Effector memory CD4-positive, alpha-beta T cell (primary cell): ENCODE results near the gene SCO1.
"Not testable (repeated sequence)": the region's sequence is repeated elsewhere in the genome, so short reads cannot be mapped to it uniquely, and the experiment has no call there.

Experiments used
- DNase-seq, 3 donors: peaks; one replicate each; pipeline ENCODE4 v3.0.0-alpha.2; 2020
- H3K27ac ChIP-seq: 2 replicates; pipeline ENCODE4 v1.7.0; 2013; ENCODE audit warnings: mild to moderate bottlenecking, low read length, moderate library complexity; ENCODE audit not compliant: insufficient read depth, poor library complexity, severe bottlenecking
- H3K27me3 ChIP-seq: replicated peaks from 2 replicates; pipeline ENCODE4 v1.7.0; 2013; ENCODE audit warnings: mild to moderate bottlenecking, low read length; ENCODE audit not compliant: insufficient read depth, control insufficient read depth, poor library complexity, severe bottlenecking
- H3K36me3 ChIP-seq: 2 replicates; pipeline ENCODE4 v1.7.0; 2013; ENCODE audit warnings: mild to moderate bottlenecking, low read length, moderate library complexity; ENCODE audit not compliant: control insufficient read depth, insufficient read depth
- H3K4me1 ChIP-seq: 2 replicates; pipeline ENCODE4 v1.7.0; 2013; ENCODE audit warnings: low read length, mild to moderate bottlenecking; ENCODE audit not compliant: control insufficient read depth, insufficient read depth, poor library complexity, severe bottlenecking
- H3K4me3 ChIP-seq: 2 replicates; pipeline ENCODE4 v1.7.0; 2013; ENCODE audit warnings: low read length, low read depth, mild to moderate bottlenecking; ENCODE audit not compliant: insufficient read depth, poor library complexity, severe bottlenecking
- H3K9me3 ChIP-seq: 2 replicates; pipeline ENCODE4 v1.7.0; 2013; ENCODE audit warnings: mild to moderate bottlenecking, low read length, moderate library complexity; ENCODE audit not compliant: control insufficient read depth

SCO1 gene

GRCh38 chr17:10737168-10737622 is 39.9 kb upstream of the SCO1 start:
- H3K27ac ChIP-seq: no peak overlapping the region
- H3K36me3 ChIP-seq: no peaks in the 10 kb centered on the region
- H3K4me3 ChIP-seq: no peak overlapping the region
- H3K4me1 ChIP-seq: no peaks in the 10 kb centered on the region
- H3K27me3 ChIP-seq: no peaks in the 10 kb centered on the region
- DNase-seq: no peak
- no peaks in the 10 kb centered on the region for H3K9me3 ChIP-seq

GRCh38 chr17:10735821-10736220 is 38.5 kb upstream of the SCO1 start:
- no peaks in the 10 kb centered on the region for H3K9me3 ChIP-seq
- H3K27me3 ChIP-seq: no peaks in the 10 kb centered on the region
- DNase-seq: no peak
- no peak overlapping the region for H3K4me3 ChIP-seq
- no peaks in the 10 kb centered on the region for H3K4me1 ChIP-seq
- H3K27ac ChIP-seq: no peak overlapping the region
- no peaks in the 10 kb centered on the region for H3K36me3 ChIP-seq

DNA sequence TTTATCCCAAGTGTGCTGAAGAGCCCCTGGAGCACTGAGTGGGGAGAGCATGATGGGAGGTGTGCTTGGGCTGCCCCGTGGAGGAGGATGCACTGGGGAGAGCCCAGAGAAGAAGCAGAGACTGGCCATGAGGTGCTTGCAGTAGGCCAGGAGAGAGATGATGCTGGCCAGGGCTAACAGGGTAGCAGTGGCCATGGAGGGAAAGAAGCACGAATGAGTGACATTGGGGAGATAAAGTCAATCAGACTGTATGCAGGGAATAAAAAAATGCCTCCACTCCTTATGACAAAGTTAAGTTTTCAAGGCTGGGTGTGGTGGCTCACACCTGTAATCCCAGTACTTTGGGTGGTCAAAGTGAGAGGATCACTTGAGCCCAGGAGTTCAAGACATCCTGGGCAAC is 37.9 kb upstream of the SCO1 start:
- Histone ChIP-seq H3K27ac (no peak overlapping the region), H3K9me3 (no peaks in the 10 kb centered on the region), H3K27me3 (no peaks in the 10 kb centered on the region), H3K36me3 (no peaks in the 10 kb centered on the region), H3K4me1 (no peaks in the 10 kb centered on the region), H3K4me3 (no peak overlapping the region)
- DNase-seq: no peak

DNA sequence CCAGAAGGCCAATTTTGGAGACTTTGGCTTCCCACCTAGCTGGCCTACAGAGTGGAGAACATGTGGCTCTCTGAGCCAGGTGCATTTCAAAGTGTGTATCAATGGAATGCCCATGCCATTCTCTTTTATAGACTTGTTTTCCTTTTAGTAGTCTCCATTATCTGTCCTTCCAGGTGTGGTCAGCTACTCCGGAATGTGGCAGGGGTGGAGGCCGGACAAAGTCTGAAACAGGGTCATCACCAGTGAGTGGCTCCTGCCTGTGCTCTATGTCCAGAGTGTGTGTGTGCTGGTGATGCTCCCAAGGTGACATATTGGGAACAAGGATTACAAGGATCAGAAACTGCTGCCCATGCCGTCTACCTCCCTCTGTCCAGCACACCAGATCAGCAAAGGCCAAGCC is 36.3 kb upstream of the SCO1 start:
- H3K4me1 ChIP-seq: peaks cover 3% of the 10 kb centered on the region
- no peak for DNase-seq

DNA sequence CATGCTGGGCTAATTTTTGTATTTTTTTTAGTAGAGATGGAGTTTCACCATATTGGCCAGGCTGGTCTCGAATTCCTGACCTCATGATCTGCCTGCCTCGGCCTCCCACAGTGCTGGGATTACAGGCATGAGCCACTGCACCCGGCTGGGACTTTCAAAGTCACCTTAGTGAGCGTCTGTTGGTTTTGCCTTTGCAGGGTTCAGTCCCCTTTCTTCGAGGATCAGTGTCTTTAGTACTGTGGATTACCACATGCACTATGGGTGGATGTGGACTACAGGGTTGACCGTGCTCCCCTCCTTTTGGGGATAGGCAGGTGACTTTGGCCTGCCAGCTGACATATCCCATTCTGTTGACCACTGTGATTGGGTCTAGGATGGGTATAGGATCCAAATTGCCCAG is 34.8 kb upstream of the SCO1 start:
- H3K27ac ChIP-seq, DNase-seq, H3K36me3 ChIP-seq, H3K9me3 ChIP-seq, H3K27me3 ChIP-seq, H3K4me3 ChIP-seq, H3K4me1 ChIP-seq: not testable (repeated sequence)

More for the DNA sequence above, 36.3 kb upstream of the SCO1 start:
- Histone ChIP-seq H3K27me3 (no peaks in the 10 kb centered on the region), H3K9me3 (no peaks in the 10 kb centered on the region), H3K36me3 (no peaks in the 10 kb centered on the region), H3K27ac (no peak overlapping the region), H3K4me3 (no peak overlapping the region)

DNA sequence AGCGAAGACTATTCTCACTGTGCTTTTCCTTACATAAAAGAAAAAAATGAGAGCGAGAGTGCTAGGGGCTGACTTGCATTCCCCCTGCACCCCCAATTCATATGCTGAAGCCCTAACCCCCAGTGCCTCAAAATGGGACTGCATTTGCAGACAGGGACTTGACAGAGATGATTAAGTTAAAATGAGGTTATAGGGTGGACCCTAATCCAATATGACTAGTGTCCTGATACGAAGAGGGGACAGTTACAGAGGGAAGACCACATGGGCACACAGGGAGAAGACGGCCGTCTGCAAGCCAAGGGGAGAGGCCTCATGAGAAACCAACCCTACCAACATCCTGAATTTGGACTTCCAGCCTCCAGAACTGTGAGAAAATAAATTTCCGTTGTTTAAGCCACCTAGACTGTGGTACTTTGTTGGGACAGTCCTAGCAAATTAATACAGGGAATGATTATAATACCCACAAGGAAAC is 34.1 kb upstream of the SCO1 start:
- H3K9me3 ChIP-seq: no peaks in the 10 kb centered on the region

DNA sequence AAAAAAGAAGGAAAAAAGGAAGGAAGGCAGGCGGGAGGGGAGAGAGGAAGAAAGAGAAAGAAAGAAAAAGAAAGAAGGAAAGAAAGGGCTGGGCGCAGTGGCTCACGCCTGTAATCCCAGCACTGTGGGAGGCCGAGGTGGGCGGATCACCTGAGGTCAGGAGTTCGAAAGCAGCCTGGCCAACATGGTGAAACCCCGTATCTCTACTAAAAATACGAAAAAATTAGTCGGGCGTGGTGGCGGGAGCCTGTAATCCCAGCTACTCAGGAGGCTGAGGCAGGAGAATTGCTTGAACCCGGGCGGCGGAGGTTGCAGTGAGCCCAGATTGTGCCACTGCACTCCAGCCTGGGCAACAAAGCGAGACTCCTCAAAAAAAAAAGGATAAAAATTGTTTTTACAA is 32.9 kb upstream of the SCO1 start:
- not testable (repeated sequence) for H3K27ac ChIP-seq, H3K9me3 ChIP-seq, DNase-seq, H3K27me3 ChIP-seq, H3K36me3 ChIP-seq, H3K4me1 ChIP-seq
- H3K4me3 ChIP-seq: peak overlapping the region; percentile 73

More for the DNA sequence above, 34.1 kb upstream of the SCO1 start:
- Histone ChIP-seq H3K27ac (no peak overlapping the region), H3K27me3 (no peaks in the 10 kb centered on the region), H3K4me3 (no peak overlapping the region), H3K4me1 (peaks cover 3% of the 10 kb centered on the region), H3K36me3 (no peaks in the 10 kb centered on the region)
- DNase-seq: no peak

GRCh38 chr17:10729334-10730193 is 32.2 kb upstream of the SCO1 start, which contains the start of gene TMEM220:
Gene TMEM220, minus strand, starts transcription at chr17:10730023. Its CDS starts 172 bp downstream, at chr17:10729851.
- DNase-seq: peak in 2 of 3 donors; percentile 2 to 4

DNA sequence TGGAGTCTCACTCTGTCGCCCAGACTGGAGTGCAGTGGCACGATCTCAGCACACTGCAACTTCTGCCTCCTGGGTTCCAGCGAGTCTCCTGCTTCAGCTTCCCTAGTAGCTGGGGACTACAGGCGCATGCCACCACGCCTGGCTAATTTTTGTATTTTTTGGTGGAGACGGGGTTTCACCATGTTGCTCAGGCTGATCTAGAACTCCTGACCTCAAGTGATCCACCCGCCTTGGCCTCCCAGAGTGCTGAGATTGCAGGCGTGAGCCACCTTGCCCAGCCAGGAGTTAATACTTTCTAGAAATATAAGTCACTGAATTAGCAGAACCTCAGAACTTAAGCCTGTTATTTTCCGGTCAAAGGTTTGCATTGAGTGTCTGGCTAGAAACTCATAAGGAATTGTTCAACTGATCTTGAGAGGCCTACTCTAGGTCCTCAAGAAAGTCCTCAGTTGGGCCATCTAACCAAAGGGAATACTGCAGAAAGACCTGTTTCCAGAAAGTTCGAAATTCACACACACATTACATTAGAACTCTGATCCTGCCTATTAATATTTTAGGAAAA is 31.1 kb upstream of the SCO1 start:
- Histone ChIP-seq H3K9me3 (no peaks in the 10 kb centered on the region), H3K27ac (no peak overlapping the region), H3K4me1 (peaks cover 3% of the 10 kb centered on the region), H3K27me3 (no peaks in the 10 kb centered on the region), H3K36me3 (no peaks in the 10 kb centered on the region), H3K4me3 (no peak overlapping the region)
- no peak for DNase-seq

More at GRCh38 chr17:10729334-10730193, 32.2 kb upstream of the SCO1 start, which contains the start of gene TMEM220:
- Histone ChIP-seq H3K27ac (no peak within 1 kb of the TSS), H3K4me1 (peaks cover 3% of the 10 kb centered on the region), H3K27me3 (no peaks in the 10 kb centered on the region), H3K4me3 (peak within 1 kb of the TSS; percentile 73), H3K36me3 (no peaks in the 10 kb centered on the region), H3K9me3 (no peaks in the 10 kb centered on the region)

GRCh38 chr17:10727192-10727591 is 29.9 kb upstream of the SCO1 start:
- Histone ChIP-seq H3K9me3 (no peaks in the 10 kb centered on the region), H3K36me3 (no peaks in the 10 kb centered on the region), H3K27ac (no peak overlapping the region), H3K4me1 (peaks cover 3% of the 10 kb centered on the region), H3K4me3 (no peak overlapping the region), H3K27me3 (no peaks in the 10 kb centered on the region)
- DNase-seq: no peak
